Measurements from ENCODE around the gene PUDP. TPM values are rescaled to one million over a fixed set of nuclear protein-coding genes. Genes with fewer than 3 reads are reported as not detected.
A peak's percentile ranks its signal among the peaks of the same experiment; 100 is the strongest.
"Not testable (repeated sequence)": the region's sequence is repeated elsewhere in the genome, so short reads cannot be mapped to it uniquely, and the experiment has no call there.

PUDP gene
- total RNA-seq, 1 experiment from 2014 or later = 8.2 TPM

- Histone ChIP-seq H3K27ac (no peak overlapping the region), H3K9me3 (replicated peaks) (no peaks in the 10 kb centered on the region), H3K4me3 (no peak overlapping the region), H3K27me3 (replicated peaks) (no peaks in the 10 kb centered on the region), H3K36me3 (no peaks in the 10 kb centered on the region), H3K4me1 (replicated peaks) (0 out of 2 replicates have a peak, but pooled peaks cover 6% of the 10 kb centered on the region)
- DNase-seq (ENCODE audit: low read depth in 1 of 2, low spot score in 2 of 2) = no peak
These were observed 100.0 kb downstream of the PUDP start for GRCh38 chrX:7047951-7048350.

GRCh38 chrX:7045238-7045955 lies 102.6 kb downstream of the PUDP start:
- DNase-seq (ENCODE audit: low read depth in 1 of 2, low spot score in 2 of 2) = no peak
- H3K27me3 ChIP-seq (replicated peaks) = no peaks in the 10 kb centered on the region
- no peak overlapping the region for H3K4me3 ChIP-seq
- 0 out of 2 replicates have a peak, but pooled peaks cover 6% of the 10 kb centered on the region for H3K4me1 ChIP-seq (replicated peaks)
- H3K27ac ChIP-seq = no peak overlapping the region
- no peaks in the 10 kb centered on the region for H3K36me3 ChIP-seq
- no peaks in the 10 kb centered on the region for H3K9me3 ChIP-seq (replicated peaks)

GRCh38 chrX:7043796-7044433 lies 104.0 kb downstream of the PUDP start:
- not testable (repeated sequence) for H3K4me1 ChIP-seq (replicated peaks); H3K9me3 ChIP-seq (replicated peaks); H3K27me3 ChIP-seq (replicated peaks); H3K4me3 ChIP-seq; H3K36me3 ChIP-seq
- peak in 1 of 2 experiments; percentile 1 for DNase-seq (ENCODE audit: low read depth in 1 of 2, low spot score in 2 of 2)
- H3K27ac ChIP-seq = peak overlapping the region; percentile 40

GRCh38 chrX:7028246-7028645 lies 119.7 kb downstream of the PUDP start:
- Histone ChIP-seq H3K27me3 (replicated peaks) (no peaks in the 10 kb centered on the region), H3K9me3 (replicated peaks) (no peaks in the 10 kb centered on the region), H3K4me1 (replicated peaks) (no peaks in the 10 kb centered on the region), H3K27ac (no peak overlapping the region), H3K36me3 (no peaks in the 10 kb centered on the region), H3K4me3 (no peak overlapping the region)
- DNase-seq (ENCODE audit: low read depth in 1 of 2, low spot score in 2 of 2) = no peak

GRCh38 chrX:7027071-7027470 lies 120.9 kb downstream of the PUDP start:
- Histone ChIP-seq H3K9me3 (replicated peaks) (no peaks in the 10 kb centered on the region), H3K4me1 (replicated peaks) (no peaks in the 10 kb centered on the region), H3K27me3 (replicated peaks) (no peaks in the 10 kb centered on the region), H3K4me3 (no peak overlapping the region), H3K27ac (no peak overlapping the region), H3K36me3 (no peaks in the 10 kb centered on the region)
- DNase-seq (ENCODE audit: low read depth in 1 of 2, low spot score in 2 of 2) = no peak

- not testable (repeated sequence) for H3K36me3 ChIP-seq; H3K9me3 ChIP-seq (replicated peaks); H3K27ac ChIP-seq; H3K4me3 ChIP-seq; H3K4me1 ChIP-seq (replicated peaks); DNase-seq (ENCODE audit: low read depth in 1 of 2, low spot score in 2 of 2); H3K27me3 ChIP-seq (replicated peaks)
These were observed 121.6 kb downstream of the PUDP start for GRCh38 chrX:7026365-7026764.

GRCh38 chrX:7025471-7025870 lies 122.5 kb downstream of the PUDP start:
- no peaks in the 10 kb centered on the region for H3K27me3 ChIP-seq (replicated peaks)
- H3K9me3 ChIP-seq (replicated peaks) = no peaks in the 10 kb centered on the region
- no peak overlapping the region for H3K27ac ChIP-seq
- no peaks in the 10 kb centered on the region for H3K36me3 ChIP-seq
- DNase-seq (ENCODE audit: low read depth in 1 of 2, low spot score in 2 of 2) = no peak
- no peaks in the 10 kb centered on the region for H3K4me1 ChIP-seq (replicated peaks)
- no peak overlapping the region for H3K4me3 ChIP-seq

- Histone ChIP-seq H3K27ac (no peak overlapping the region), H3K4me3 (no peak overlapping the region), H3K27me3 (replicated peaks) (no peaks in the 10 kb centered on the region), H3K36me3 (no peaks in the 10 kb centered on the region), H3K4me1 (replicated peaks) (no peaks in the 10 kb centered on the region), H3K9me3 (replicated peaks) (no peaks in the 10 kb centered on the region)
- no peak for DNase-seq (ENCODE audit: low read depth in 1 of 2, low spot score in 2 of 2)
These were observed 123.1 kb downstream of the PUDP start for GRCh38 chrX:7024850-7025249.

- not testable (repeated sequence) for H3K27me3 ChIP-seq (replicated peaks); H3K27ac ChIP-seq; H3K4me1 ChIP-seq (replicated peaks); H3K4me3 ChIP-seq; DNase-seq (ENCODE audit: low read depth in 1 of 2, low spot score in 2 of 2); H3K9me3 ChIP-seq (replicated peaks); H3K36me3 ChIP-seq
These were observed 125.0 kb downstream of the PUDP start for GRCh38 chrX:7022996-7023395.

- H3K9me3 ChIP-seq (replicated peaks) = no peaks in the 10 kb centered on the region
- H3K36me3 ChIP-seq = no peaks in the 10 kb centered on the region
- H3K4me3 ChIP-seq = no peak overlapping the region
- H3K27ac ChIP-seq = no peak overlapping the region
- H3K4me1 ChIP-seq (replicated peaks) = no peaks in the 10 kb centered on the region
- no peaks in the 10 kb centered on the region for H3K27me3 ChIP-seq (replicated peaks)
- DNase-seq (ENCODE audit: low read depth in 1 of 2, low spot score in 2 of 2) = no peak
These were observed 126.0 kb downstream of the PUDP start for GRCh38 chrX:7021991-7022390.

- Histone ChIP-seq H3K4me3 (no peak overlapping the region), H3K9me3 (replicated peaks) (no peaks in the 10 kb centered on the region)
- no peak for DNase-seq (ENCODE audit: low read depth in 1 of 2, low spot score in 2 of 2)
These were observed 128.4 kb downstream of the PUDP start for GRCh38 chrX:7019555-7019954.

GRCh38 chrX:7012262-7012834 lies 135.6 kb downstream of the PUDP start:
- H3K27ac ChIP-seq; H3K36me3 ChIP-seq; H3K4me1 ChIP-seq (replicated peaks); H3K27me3 ChIP-seq (replicated peaks); DNase-seq (ENCODE audit: low read depth in 1 of 2, low spot score in 2 of 2); H3K9me3 ChIP-seq (replicated peaks); H3K4me3 ChIP-seq: not testable (repeated sequence)

More at GRCh38 chrX:7019555-7019954, 128.4 kb downstream of the PUDP start:
- no peaks in the 10 kb centered on the region for H3K27me3 ChIP-seq (replicated peaks)
- no peaks in the 10 kb centered on the region for H3K36me3 ChIP-seq
- H3K4me1 ChIP-seq (replicated peaks) = no peaks in the 10 kb centered on the region
- no peak overlapping the region for H3K27ac ChIP-seq

GRCh38 chrX:7010897-7011296 lies 137.1 kb downstream of the PUDP start:
- H3K9me3 ChIP-seq (replicated peaks); DNase-seq (ENCODE audit: low read depth in 1 of 2, low spot score in 2 of 2); H3K27me3 ChIP-seq (replicated peaks); H3K4me1 ChIP-seq (replicated peaks); H3K4me3 ChIP-seq; H3K36me3 ChIP-seq; H3K27ac ChIP-seq: not testable (repeated sequence)

GRCh38 chrX:7007328-7007727 lies 140.6 kb downstream of the PUDP start:
- not testable (repeated sequence) for DNase-seq (ENCODE audit: low read depth in 1 of 2, low spot score in 2 of 2); H3K27me3 ChIP-seq (replicated peaks); H3K4me1 ChIP-seq (replicated peaks); H3K9me3 ChIP-seq (replicated peaks); H3K27ac ChIP-seq; H3K36me3 ChIP-seq; H3K4me3 ChIP-seq

All from SJSA1 (cell line).